SHP77 (cell line): ENCODE results near the gene DAAM1.

Experiments used
- DNase-seq, 2 experiments: peaks; one replicate each; lab custom pipeline; 2025; lab: John Stamatoyannopoulos, UW

The DAAM1 gene

GRCh38 chr14:59341858-59342477 lies 153.5 kb downstream of the DAAM1 start:
- DNase-seq, result no peak

GRCh38 chr14:59342516-59343484 lies 154.3 kb downstream of the DAAM1 start:
- no peak for DNase-seq

- peak; percentile 28 to 33 for DNase-seq
Observed at GRCh38 chr14:59343585-59343984, 155.1 kb downstream of the DAAM1 start.

- DNase-seq, result no peak
Observed at GRCh38 chr14:59344016-59344415, 155.5 kb downstream of the DAAM1 start.

- DNase-seq, result no peak
Observed at GRCh38 chr14:59344691-59345455, 156.4 kb downstream of the DAAM1 start.

GRCh38 chr14:59346329-59346728 lies 157.9 kb downstream of the DAAM1 start:
- DNase-seq, result no peak

- DNase-seq, result no peak
Observed at GRCh38 chr14:59346796-59347510, 158.5 kb downstream of the DAAM1 start.

GRCh38 chr14:59347511-59347900 lies 159.0 kb downstream of the DAAM1 start:
- no peak for DNase-seq

GRCh38 chr14:59347915-59348314 lies 159.4 kb downstream of the DAAM1 start:
- DNase-seq, result no peak

GRCh38 chr14:59349258-59349701 lies 160.8 kb downstream of the DAAM1 start:
- DNase-seq, result no peak

- DNase-seq, result no peak
Observed at GRCh38 chr14:59352961-59353360, 164.5 kb downstream of the DAAM1 start.

- DNase-seq, result no peak
Observed at GRCh38 chr14:59354666-59355065, 166.2 kb downstream of the DAAM1 start.

GRCh38 chr14:59355091-59355490 lies 166.6 kb downstream of the DAAM1 start:
- DNase-seq, result no peak

- no peak for DNase-seq
Observed at GRCh38 chr14:59356312-59356711, 167.8 kb downstream of the DAAM1 start.

- no peak for DNase-seq
Observed at GRCh38 chr14:59356767-59357166, 168.3 kb downstream of the DAAM1 start.

GRCh38 chr14:59358102-59358501 lies 169.6 kb downstream of the DAAM1 start:
- DNase-seq, result peak in 1 of 2 experiments; percentile 46

- no peak for DNase-seq
Observed at GRCh38 chr14:59358784-59359183, 170.3 kb downstream of the DAAM1 start.

GRCh38 chr14:59359431-59360124 lies 171.1 kb downstream of the DAAM1 start:
- no peak for DNase-seq

- no peak for DNase-seq
Observed at GRCh38 chr14:59360233-59360632, 171.8 kb downstream of the DAAM1 start.

- peak; percentile 83 to 93 for DNase-seq
Observed at GRCh38 chr14:59360923-59361794, 172.7 kb downstream of the DAAM1 start.
